Natural killer cell treated with Interleukin-12 subunit alpha and Interleukin-12 subunit beta and Interleukin-15 and Interleukin-18, amount 100 ng/mL, for 72 hours (primary cell): Measurements from ENCODE around the gene MSLN. TPM values are rescaled to one million over a fixed set of nuclear protein-coding genes. Genes with fewer than 3 reads are reported as not detected.

Source experiments
- ATAC-seq, 2 donors: fragments of 150-1000 bp; cut with Tn5 transposase in 1 of 2; sonication (Bioruptor Pico), chemical (Tn5 transposase) in 1 of 2; 2 replicates each; pipeline ENCODE4 v1.10.0; 2021
- DNase-seq: peaks from one replicate; pipeline ENCODE4 v3.0.0; 2022; ENCODE audit warnings: low spot score
- H3K27ac Mint-ChIP-seq, 2 donors: 1 replicate in 1 of 2; 2 replicates in 1 of 2; pipeline ENCODE4 v1.8.0; 2022; ENCODE audit warnings: mixed read lengths in 2 of 2, mild to moderate bottlenecking in 1 of 2, moderate library complexity in 1 of 2
- H3K27me3 Mint-ChIP-seq, 2 donors: 1 replicate in 1 of 2; 2 replicates in 1 of 2; pipeline ENCODE4 v1.8.0; 2022; ENCODE audit warnings: mixed read lengths in 2 of 2
- H3K36me3 Mint-ChIP-seq: one replicate; pipeline ENCODE4 v1.8.0; 2022; ENCODE audit warnings: mixed read lengths
- H3K4me1 Mint-ChIP-seq, 2 donors: 1 replicate in 1 of 2; 2 replicates in 1 of 2; pipeline ENCODE4 v1.8.0; 2022; ENCODE audit warnings: low read depth in 2 of 2, mixed read lengths in 2 of 2, mild to moderate bottlenecking in 1 of 2
- H3K4me3 Mint-ChIP-seq: one replicate; pipeline ENCODE4 v1.8.0; 2022; ENCODE audit warnings: mixed read lengths
- H3K9me3 Mint-ChIP-seq: 2 replicates; pipeline ENCODE4 v1.8.0; 2022; ENCODE audit warnings: mixed read lengths
- total RNA-seq, 2 donors: library from RNA; stranded (reverse); gene quantifications; one replicate each; pipeline ENCODE4 v1.2.3, GENCODE V29; 2022

Gene MSLN
- total RNA-seq, 2 donors from 2014 or later: not detected

GRCh38 chr16:719815-720446 is 40.6 kb upstream of the MSLN start:
- H3K4me1 Mint-ChIP-seq: peaks cover 0 to 15% of the 10 kb centered on the region in 2 donors
- ATAC-seq: no peak

DNA sequence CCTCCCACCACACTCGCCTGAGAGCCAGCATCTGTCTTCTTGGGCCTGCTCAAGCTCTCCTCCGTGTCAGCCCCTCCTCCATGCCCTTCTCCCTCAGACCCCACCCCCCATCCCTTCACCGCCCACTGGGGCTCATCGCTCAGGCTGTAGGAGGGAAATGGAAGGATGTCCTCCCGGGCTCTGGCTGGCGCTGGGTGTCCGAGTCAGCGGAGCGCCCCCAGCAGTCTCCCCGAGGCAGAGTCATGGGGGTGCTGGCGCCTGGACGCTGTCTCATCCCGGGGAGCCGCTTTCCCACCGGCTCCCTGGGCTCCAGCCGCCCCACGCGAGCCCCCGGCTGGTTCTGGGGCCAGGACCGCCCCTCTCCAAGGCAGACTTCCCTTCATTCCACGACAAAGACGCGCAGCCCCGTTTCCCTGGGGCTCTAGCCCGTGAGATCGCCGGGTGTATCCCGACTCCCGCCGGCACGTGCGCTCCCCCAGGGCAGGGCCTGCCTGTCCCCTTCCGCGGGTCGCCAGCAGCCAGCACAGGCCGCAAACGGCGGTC is 40.0 kb upstream of the MSLN start:
- ATAC-seq: peak; percentile 29 to 37
- H3K4me1 Mint-ChIP-seq: peaks cover 0 to 15% of the 10 kb centered on the region in 2 donors
- H3K9me3 Mint-ChIP-seq: no peaks in the 10 kb centered on the region
- H3K27ac Mint-ChIP-seq: peak overlapping the region; percentile 41 to 57
- no peak for DNase-seq
- H3K4me3 Mint-ChIP-seq: peak overlapping the region; percentile 79
- H3K36me3 Mint-ChIP-seq: no peaks in the 10 kb centered on the region
- no peaks in the 10 kb centered on the region for H3K27me3 Mint-ChIP-seq

More at GRCh38 chr16:719815-720446, 40.6 kb upstream of the MSLN start:
- Mint-ChIP-seq H3K4me3 (peak overlapping the region; percentile 79), H3K27me3 (no peaks in the 10 kb centered on the region), H3K9me3 (no peaks in the 10 kb centered on the region), H3K27ac (peak overlapping the region; percentile 41 to 57), H3K36me3 (no peaks in the 10 kb centered on the region)
- no peak for DNase-seq

DNA sequence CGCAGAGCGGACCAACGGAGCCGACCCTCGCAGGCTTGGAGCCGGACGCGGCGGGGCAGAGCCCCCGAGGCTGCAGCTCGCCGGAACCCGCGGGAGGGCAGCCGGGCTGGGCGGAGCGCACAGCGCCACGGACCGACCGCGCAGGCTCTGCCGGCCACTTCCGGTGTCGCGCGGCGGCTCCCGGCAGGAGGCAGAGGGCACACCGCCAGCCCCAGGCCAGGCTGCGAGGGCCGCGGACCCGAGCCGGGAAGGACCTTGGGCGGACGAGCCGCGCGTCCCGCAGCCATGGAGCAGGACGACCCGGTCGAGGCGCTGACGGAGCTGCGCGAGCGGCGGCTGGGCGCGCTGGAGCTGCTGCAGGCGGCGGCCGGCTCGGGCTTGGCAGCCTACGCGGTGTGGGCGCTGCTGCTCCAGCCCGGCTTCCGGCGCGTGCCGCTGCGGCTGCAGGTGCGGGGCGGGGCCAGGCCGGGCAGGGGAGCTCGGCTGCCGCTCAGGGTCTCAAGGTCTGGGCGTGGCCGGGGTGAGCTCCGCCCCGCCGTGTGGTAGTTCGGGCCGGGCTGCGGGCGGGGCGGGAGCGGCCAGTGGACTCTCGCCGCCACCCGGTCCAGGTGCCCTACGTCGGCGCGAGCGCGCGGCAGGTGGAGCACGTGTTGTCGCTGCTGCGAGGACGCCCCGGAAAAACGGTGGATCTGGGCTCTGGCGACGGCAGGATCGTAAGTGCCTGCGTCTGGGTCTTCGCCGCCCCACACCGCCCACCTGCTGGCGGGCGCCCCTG is 39.4 kb upstream of the MSLN start, which contains the start of gene ANTKMT:
TSS of gene ANTKMT (plus strand) at position 157 of the 775 bp plus-strand sequence. CDS start at position 286, 129 bp downstream.
- peaks cover 0 to 15% of the 10 kb centered on the region in 2 donors for H3K4me1 Mint-ChIP-seq
- H3K4me3 Mint-ChIP-seq: peak within 1 kb of the TSS; percentile 79
- peak within 1 kb of the TSS; percentile 41 to 57 for H3K27ac Mint-ChIP-seq
- no peaks in the 10 kb centered on the region for H3K36me3 Mint-ChIP-seq
- H3K9me3 Mint-ChIP-seq: no peaks in the 10 kb centered on the region
- no peaks in the 10 kb centered on the region for H3K27me3 Mint-ChIP-seq
- ATAC-seq (peak; percentile 83 to 90), DNase-seq (peak; percentile 88)

DNA sequence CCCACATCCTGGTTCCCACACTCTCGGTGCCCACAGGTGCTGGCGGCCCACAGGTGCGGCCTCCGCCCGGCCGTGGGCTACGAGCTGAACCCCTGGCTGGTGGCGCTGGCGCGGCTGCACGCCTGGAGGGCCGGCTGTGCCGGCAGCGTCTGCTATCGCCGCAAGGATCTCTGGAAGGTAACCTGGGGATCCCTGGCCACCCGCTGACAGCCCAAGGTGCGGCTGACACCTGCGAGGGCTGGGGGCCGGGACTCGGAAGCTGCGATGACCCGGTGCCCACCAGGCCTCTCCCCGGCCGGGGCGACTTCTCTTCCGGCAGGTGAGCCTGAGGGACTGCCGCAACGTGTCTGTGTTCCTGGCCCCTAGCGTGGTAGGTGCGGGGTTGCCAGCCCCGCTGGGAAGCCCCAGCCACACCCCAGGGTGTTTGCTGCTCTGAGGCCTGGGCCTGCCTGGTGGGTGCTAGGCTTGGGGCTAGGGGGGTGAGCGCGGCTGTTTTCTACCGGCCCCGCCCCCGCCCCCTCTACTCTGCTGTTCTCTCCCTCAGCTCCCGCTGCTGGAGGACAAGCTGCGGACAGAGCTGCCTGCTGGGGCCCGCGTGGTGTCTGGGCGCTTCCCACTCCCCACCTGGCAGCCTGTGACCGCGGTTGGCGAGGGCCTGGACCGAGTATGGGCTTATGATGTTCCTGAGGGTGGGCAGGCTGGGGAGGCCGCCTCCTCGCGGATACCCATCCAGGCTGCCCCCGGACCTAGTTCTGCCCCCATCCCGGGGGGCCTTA is 38.6 kb upstream of the MSLN start:
- H3K36me3 Mint-ChIP-seq: no peaks in the 10 kb centered on the region
- DNase-seq (no peak), ATAC-seq (no peak)
- H3K9me3 Mint-ChIP-seq: no peaks in the 10 kb centered on the region
- H3K4me1 Mint-ChIP-seq: peaks cover 0 to 15% of the 10 kb centered on the region in 2 donors
- H3K27me3 Mint-ChIP-seq: no peaks in the 10 kb centered on the region
- H3K4me3 Mint-ChIP-seq: peak overlapping the region; percentile 49
- H3K27ac Mint-ChIP-seq: no peak overlapping the region

DNA sequence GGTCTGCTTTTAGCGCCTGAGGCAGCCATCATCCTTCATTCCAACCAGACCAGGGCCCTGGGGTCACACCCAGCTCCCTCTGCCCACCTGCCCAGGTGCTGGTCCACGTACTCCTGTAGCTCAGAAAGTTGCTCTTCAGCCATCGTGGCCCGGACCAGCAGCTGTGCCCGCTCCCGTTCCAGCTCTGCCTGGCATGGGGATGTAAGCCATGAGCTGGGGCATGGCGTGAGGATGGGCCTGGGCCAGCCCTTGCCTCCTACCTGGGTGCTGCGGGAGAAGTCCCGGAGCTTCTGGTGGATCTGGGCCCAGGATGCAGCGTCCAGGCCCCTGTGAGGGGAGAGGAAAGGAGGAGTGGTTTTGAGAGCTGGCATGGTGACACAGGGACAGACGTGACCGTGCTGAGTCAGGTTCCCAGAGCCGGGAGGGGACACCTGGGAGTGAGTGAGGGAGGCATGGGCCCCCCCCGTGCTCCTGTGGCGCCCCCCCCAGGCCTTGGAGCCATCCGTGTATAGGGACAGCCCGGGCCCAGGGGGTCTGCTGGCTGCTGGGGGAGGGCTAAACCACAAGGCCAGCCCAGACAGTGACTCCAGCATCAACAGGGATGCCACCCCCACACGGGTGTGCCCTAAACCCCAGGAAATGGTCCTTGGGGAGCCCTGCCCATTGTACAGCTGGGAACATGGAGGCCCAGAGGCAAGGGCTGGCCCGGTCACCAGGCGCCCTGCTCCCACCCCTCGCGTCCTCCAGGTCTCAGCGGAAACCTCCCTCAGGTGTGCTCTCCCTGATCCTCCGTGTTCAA is 37.5 kb upstream of the MSLN start:
- DNase-seq: no peak
- ATAC-seq: no peak
- Mint-ChIP-seq H3K4me3 (peak overlapping the region; percentile 34), H3K27me3 (no peaks in the 10 kb centered on the region), H3K9me3 (no peaks in the 10 kb centered on the region), H3K36me3 (no peaks in the 10 kb centered on the region), H3K27ac (no peak overlapping the region), H3K4me1 (peaks cover 0 to 15% of the 10 kb centered on the region in 2 donors)

- DNase-seq (no peak), ATAC-seq (no peak)
- Mint-ChIP-seq H3K4me3 (no peak overlapping the region), H3K9me3 (no peaks in the 10 kb centered on the region), H3K4me1 (peaks cover 0 to 15% of the 10 kb centered on the region in 2 donors), H3K36me3 (no peaks in the 10 kb centered on the region), H3K27me3 (no peaks in the 10 kb centered on the region), H3K27ac (no peak overlapping the region)
Observed at GRCh38 chr16:723695-724094, 36.8 kb upstream of the MSLN start.

- no peak for ATAC-seq
- Mint-ChIP-seq H3K9me3 (no peaks in the 10 kb centered on the region), H3K27ac (no peak overlapping the region), H3K4me3 (no peak overlapping the region), H3K36me3 (no peaks in the 10 kb centered on the region), H3K27me3 (no peaks in the 10 kb centered on the region), H3K4me1 (peaks cover 0 to 9% of the 10 kb centered on the region in 2 donors)
- no peak for DNase-seq
Observed at GRCh38 chr16:724188-725040, 36.1 kb upstream of the MSLN start.

DNA sequence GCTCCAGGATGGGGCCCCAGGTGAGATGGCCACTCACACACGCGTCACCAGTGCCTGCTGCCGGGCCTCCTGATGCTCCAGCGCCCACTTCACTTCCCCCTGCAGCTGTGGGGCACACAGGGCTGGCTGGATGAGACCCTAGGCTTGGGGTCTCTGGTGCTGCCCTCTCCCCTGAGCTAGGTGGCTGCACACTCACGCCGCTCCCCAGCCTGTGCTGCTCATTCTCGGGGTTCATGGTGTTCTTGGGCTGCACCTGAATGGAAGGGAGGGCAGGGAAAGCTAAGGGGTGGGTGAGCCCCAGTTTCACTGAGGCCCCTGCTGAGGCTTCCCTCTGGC is 35.5 kb upstream of the MSLN start:
- no peak for DNase-seq
- H3K27ac Mint-ChIP-seq: no peak overlapping the region
- H3K4me3 Mint-ChIP-seq: no peak overlapping the region
- ATAC-seq: no peak
- no peaks in the 10 kb centered on the region for H3K9me3 Mint-ChIP-seq
- H3K36me3 Mint-ChIP-seq: no peaks in the 10 kb centered on the region
- H3K27me3 Mint-ChIP-seq: no peaks in the 10 kb centered on the region
- peaks cover 0 to 8% of the 10 kb centered on the region in 2 donors for H3K4me1 Mint-ChIP-seq

DNA sequence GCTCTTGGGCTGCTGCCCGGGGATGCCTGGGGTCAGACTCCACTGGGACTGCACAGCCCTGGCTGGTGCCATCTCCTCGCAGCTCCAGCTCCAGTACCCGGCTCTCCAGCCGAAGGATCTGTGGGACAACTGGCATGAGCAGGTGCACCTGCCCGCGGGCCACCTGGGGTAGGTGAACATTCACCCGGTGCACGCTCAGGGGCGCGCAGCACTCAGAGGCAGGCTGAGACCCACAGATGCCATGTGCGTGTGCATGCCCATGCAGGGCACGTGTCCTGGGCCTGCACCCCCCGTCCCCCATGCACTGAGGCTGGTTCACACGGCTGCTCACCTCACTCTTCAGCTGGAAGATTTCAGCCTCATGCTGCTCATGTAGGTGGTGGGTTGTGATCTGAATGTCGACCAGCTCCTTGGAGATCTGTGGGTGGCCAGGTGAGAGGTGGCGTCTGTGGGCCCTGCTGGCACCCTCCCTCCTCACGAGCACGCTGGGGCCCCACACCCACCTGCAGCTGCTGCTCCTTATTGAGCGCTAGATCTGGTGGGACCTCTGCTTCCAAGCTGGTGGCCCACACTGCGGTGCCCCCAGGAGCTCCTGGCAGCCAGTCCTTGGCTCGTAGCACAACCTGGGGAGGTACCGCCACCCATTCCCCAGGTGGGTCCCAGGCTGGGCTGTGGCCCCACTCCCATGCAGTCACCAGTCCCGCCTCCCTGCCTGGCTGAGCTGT is 34.9 kb upstream of the MSLN start:
- H3K9me3 Mint-ChIP-seq: no peaks in the 10 kb centered on the region
- no peaks in the 10 kb centered on the region for H3K27me3 Mint-ChIP-seq
- DNase-seq (no peak), ATAC-seq (no peak)
- H3K27ac Mint-ChIP-seq: no peak overlapping the region
- H3K4me3 Mint-ChIP-seq: no peak overlapping the region
- H3K4me1 Mint-ChIP-seq: peaks cover 0 to 2% of the 10 kb centered on the region in 2 donors
- H3K36me3 Mint-ChIP-seq: no peaks in the 10 kb centered on the region

- Mint-ChIP-seq H3K36me3 (no peaks in the 10 kb centered on the region), H3K27me3 (no peaks in the 10 kb centered on the region), H3K27ac (no peak overlapping the region), H3K4me1 (peaks cover 0 to 2% of the 10 kb centered on the region in 2 donors), H3K4me3 (no peak overlapping the region), H3K9me3 (no peaks in the 10 kb centered on the region)
- ATAC-seq (no peak), DNase-seq (no peak)
Observed at GRCh38 chr16:726188-726437, 34.4 kb upstream of the MSLN start.

DNA sequence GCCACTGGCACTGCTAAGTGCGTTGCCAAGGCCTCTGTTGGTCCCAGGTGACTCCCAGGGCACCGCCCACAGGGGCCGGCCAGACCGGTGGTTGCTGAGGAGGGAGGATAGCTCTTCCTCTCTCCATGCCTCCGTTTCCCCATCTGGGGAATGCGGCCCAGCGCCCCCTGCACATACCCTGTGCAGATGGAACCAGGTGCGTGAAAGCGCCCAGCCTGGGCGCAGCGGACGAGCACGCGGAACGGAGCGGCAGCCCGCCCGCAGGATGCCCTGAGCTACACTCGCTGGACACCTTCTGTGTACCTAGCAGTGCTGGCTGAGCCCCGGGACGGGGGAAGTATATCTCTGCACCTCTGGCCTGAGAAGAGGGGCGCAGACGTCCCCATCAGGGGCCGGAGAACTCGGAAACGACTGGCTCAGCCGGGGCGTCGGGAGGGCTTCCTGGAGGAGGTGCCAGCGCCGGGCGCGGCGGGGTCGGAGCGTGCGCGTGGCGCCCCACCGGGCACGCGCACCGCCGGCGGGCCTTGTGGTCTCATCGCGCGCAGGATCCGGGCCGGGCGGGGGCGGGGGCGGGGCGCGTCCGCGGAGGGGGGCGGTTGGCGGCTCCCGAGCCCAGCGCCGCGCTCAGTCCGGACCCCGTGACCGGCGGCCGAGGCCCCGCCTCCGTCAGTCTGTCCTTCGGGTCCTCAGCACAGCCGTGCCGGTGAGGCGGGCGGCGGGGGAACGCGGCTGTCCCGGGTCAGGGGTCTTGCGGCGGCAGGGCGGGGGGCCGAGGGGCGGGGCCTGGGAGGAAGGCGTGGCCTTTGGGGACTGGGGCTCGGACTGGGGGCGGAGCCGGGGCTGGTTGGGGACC is 33.9 kb upstream of the MSLN start, which contains the start of the genes CCDC78 and HAGHL:
TSS of gene CCDC78 (minus strand) at position 6 of the 853 bp plus-strand sequence. CDS start 76 bp downstream, outside the sequence.
TSS of gene HAGHL (plus strand) at position 669 of the 853 bp plus-strand sequence. CDS start 404 bp downstream, outside the sequence.
- Mint-ChIP-seq H3K27me3 (no peaks in the 10 kb centered on the region), H3K36me3 (no peaks in the 10 kb centered on the region), H3K9me3 (no peaks in the 10 kb centered on the region), H3K4me3 (peak within 1 kb of the TSS; percentile 52), H3K4me1 (peaks cover 0 to 2% of the 10 kb centered on the region in 2 donors), H3K27ac (no peak within 1 kb of the TSS)
- ATAC-seq: peak; percentile 57 to 70
- peak; percentile 78 for DNase-seq
